Esophagus muscularis mucosa (tissue), 4 donors: Measurements from ENCODE around the gene PKHD1. TPM values are rescaled to one million over a fixed set of nuclear protein-coding genes. Genes with fewer than 3 reads are reported as not detected.

ENCODE experiments used
- DNase-seq: peaks from one replicate; pipeline ENCODE4 v3.0.0-alpha.2; 2017; ENCODE audit errors: extremely low spot score
- H3K27ac ChIP-seq, 4 donors: fragments of 200-600 bp; sonication (generic); replicated peaks in 1 of 4; 1 replicate in 3 of 4; 2 replicates in 1 of 4; pipeline ENCODE4 v1.5.1; 2016 to 2019; ENCODE audit warnings: mild to moderate bottlenecking in 1 of 4
- H3K27me3 ChIP-seq, 4 donors: fragments of 200-600 bp; sonication (generic); one replicate each; pipeline versions ENCODE4 v1.5.1 to v1.6.0; 2016 to 2019
- H3K36me3 ChIP-seq, 4 donors: fragments of 200-600 bp; sonication (generic); one replicate each; pipeline ENCODE4 v1.5.1; 2016 to 2019
- H3K4me1 ChIP-seq, 4 donors: fragments of 200-600 bp; sonication (generic); one replicate each; pipeline ENCODE4 v1.5.1; 2016 to 2019
- H3K4me3 ChIP-seq, 4 donors: fragments of 200-600 bp; sonication (generic); 1 replicate in 2 of 4; 2 replicates in 2 of 4; pipeline ENCODE4 v1.5.1; 2016 to 2019; ENCODE audit warnings: mild to moderate bottlenecking in 4 of 4, moderate library complexity in 1 of 4
- H3K9me3 ChIP-seq, 4 donors: fragments of 200-600 bp; sonication (generic); 1 replicate in 3 of 4; 2 replicates in 1 of 4; pipeline ENCODE4 v1.5.1; 2016 to 2019
- EP300 ChIP-seq: sonication (generic); formaldehyde crosslinking; IDR thresholded peaks from one replicate; pipeline ENCODE4 v1.6.1; 2017; ENCODE audit warnings: antibody characterized with exemption
- POLR2A ChIP-seq: fragments of 450-650 bp; IDR thresholded peaks from one replicate; pipeline ENCODE4 v1.6.1; 2017; ENCODE audit warnings: antibody characterized with exemption, moderate library complexity, mild to moderate bottlenecking, low read depth
- POLR2AphosphoS5 ChIP-seq, 2 donors: sonication (generic); formaldehyde crosslinking; IDR thresholded peaks; one replicate each; pipeline ENCODE4 v1.6.1; 2017; ENCODE audit warnings: antibody characterized with exemption in 2 of 2
- WGBS: methylation state at CpG from one replicate; pipeline ENCODE4 v1.1.5; 2018; 5-methylcytosine and 5-hydroxymethylcytosine counted together
- intact Hi-C: fragments of 100-400 bp; cut with DNase I; formaldehyde crosslinking; loops from one replicate; pipeline ENCODE4 v1.15.1; 2023
- total RNA-seq, 4 donors: library from RNA; depleted of rRNA; stranded (reverse); fragments of >200 nt; gene quantifications; one replicate each; pipeline versions ENCODE4 v1.1.0 to v1.2.1, GENCODE V29; 2016
- TF ChIP-seq, protein P1 (sequence below), 3 experiments: fragments of 200-600 bp in 2 of 3; fragments of 450-650 bp in 1 of 3; sonication (generic) in 2 of 3; IDR thresholded peaks; one replicate each; pipeline ENCODE4 v1.5.1; 2017 to 2019; ENCODE audit warnings: antibody characterized with exemption in 3 of 3, mild to moderate bottlenecking in 2 of 3, moderate library complexity in 1 of 3

Gene PKHD1
- total RNA-seq, 4 donors from 2014 or later, result under 0.01 TPM; not detected in 3

- intact Hi-C loops, result loop anchor here (5.0 to 10.0 kb wide), 2 partner anchors 168 to 1205 kb away; partner anchors contain the start of gene TFAP2B
- Histone ChIP-seq H3K4me1 (no peaks in the 10 kb centered on the region), H3K27me3 (peaks cover 0 to 18% (median 0%) of the 10 kb centered on the region in 4 donors), H3K36me3 (no peaks in the 10 kb centered on the region), H3K9me3 (no peaks in the 10 kb centered on the region), H3K4me3 (no peak overlapping the region), H3K27ac (no peak overlapping the region)
- WGBS, result 60% methylated on average over 3 of the region's 3 CpGs
- TF ChIP-seq POLR2AphosphoS5 (IDR thresholded peaks at IDR 0.05), result no peak
- TF ChIP-seq, protein P1, sequence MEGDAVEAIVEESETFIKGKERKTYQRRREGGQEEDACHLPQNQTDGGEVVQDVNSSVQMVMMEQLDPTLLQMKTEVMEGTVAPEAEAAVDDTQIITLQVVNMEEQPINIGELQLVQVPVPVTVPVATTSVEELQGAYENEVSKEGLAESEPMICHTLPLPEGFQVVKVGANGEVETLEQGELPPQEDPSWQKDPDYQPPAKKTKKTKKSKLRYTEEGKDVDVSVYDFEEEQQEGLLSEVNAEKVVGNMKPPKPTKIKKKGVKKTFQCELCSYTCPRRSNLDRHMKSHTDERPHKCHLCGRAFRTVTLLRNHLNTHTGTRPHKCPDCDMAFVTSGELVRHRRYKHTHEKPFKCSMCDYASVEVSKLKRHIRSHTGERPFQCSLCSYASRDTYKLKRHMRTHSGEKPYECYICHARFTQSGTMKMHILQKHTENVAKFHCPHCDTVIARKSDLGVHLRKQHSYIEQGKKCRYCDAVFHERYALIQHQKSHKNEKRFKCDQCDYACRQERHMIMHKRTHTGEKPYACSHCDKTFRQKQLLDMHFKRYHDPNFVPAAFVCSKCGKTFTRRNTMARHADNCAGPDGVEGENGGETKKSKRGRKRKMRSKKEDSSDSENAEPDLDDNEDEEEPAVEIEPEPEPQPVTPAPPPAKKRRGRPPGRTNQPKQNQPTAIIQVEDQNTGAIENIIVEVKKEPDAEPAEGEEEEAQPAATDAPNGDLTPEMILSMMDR (IDR thresholded peaks at IDR 0.05), result no peak
- TF ChIP-seq EP300, result no peak
- no peak for TF ChIP-seq POLR2A
- no peak for DNase-seq
These were observed 64.7 kb downstream of the PKHD1 start for GRCh38 chr6:52022675-52023074.

- no peak overlapping the region for H3K27ac ChIP-seq
- H3K4me3 ChIP-seq, result no peak overlapping the region
- intact Hi-C loops, result loop anchor here (5.0 to 10.0 kb wide), 2 partner anchors 166 to 1204 kb away; partner anchors contain the start of gene TFAP2B
- H3K36me3 ChIP-seq, result no peaks in the 10 kb centered on the region
- H3K27me3 ChIP-seq, result peaks cover 0 to 18% (median 0%) of the 10 kb centered on the region in 4 donors
- H3K9me3 ChIP-seq, result no peaks in the 10 kb centered on the region
- H3K4me1 ChIP-seq, result no peaks in the 10 kb centered on the region
- no peak for TF ChIP-seq EP300
- TF ChIP-seq, protein P1 (IDR thresholded peaks at IDR 0.05), result peak; percentile 72 to 80 (median 77)
- 91% methylated on average over 2 of the region's 2 CpGs for WGBS
- no peak for DNase-seq
These were observed 66.4 kb downstream of the PKHD1 start for GRCh38 chr6:52020945-52021570.

- Histone ChIP-seq H3K27ac (no peak overlapping the region), H3K4me1 (no peaks in the 10 kb centered on the region), H3K4me3 (no peak overlapping the region), H3K27me3 (peaks cover 0 to 9% (median 0%) of the 10 kb centered on the region in 4 donors), H3K36me3 (no peaks in the 10 kb centered on the region), H3K9me3 (no peaks in the 10 kb centered on the region)
- WGBS, result 67% methylated on average over 5 of the region's 5 CpGs
- intact Hi-C loops, result loop anchor here (5.0 to 10.0 kb wide), 2 partner anchors 165 to 1203 kb away; partner anchors contain the start of gene TFAP2B
- no peak for DNase-seq
- TF ChIP-seq, protein P1 (IDR thresholded peaks at IDR 0.05), result no peak
- TF ChIP-seq POLR2AphosphoS5 (IDR thresholded peaks at IDR 0.05) (no peak), POLR2A (no peak), EP300 (no peak)
These were observed 67.5 kb downstream of the PKHD1 start for GRCh38 chr6:52019881-52020280.

DNA sequence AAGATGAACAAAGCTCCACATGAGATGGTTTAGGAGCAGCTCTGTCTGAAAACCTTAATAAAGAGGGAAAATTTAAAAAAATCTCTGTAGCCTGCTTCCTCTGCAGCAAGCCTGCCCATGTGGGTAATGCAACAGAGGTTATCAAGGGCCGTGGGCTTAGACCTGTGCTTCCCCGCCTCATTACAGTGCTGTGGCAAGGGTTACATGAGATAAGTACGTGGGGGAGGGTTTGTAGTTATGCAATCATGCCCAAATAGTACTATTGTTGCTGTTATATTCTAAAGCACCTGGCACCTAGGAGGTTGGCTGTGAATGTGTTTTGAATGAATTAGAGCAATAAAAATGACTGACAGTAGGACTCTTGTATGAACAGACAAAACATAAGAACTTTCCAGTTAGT is 68.3 kb downstream of the PKHD1 start:
- peaks cover 0 to under 1% (median 0%) of the 10 kb centered on the region in 4 donors for H3K4me1 ChIP-seq
- peaks cover 0 to 4% (median 0%) of the 10 kb centered on the region in 4 donors for H3K27me3 ChIP-seq
- no peaks in the 10 kb centered on the region for H3K9me3 ChIP-seq
- intact Hi-C loops, result no loop called here
- no peak overlapping the region for H3K4me3 ChIP-seq
- 79% methylated on average over 3 of the region's 3 CpGs for WGBS
- no peak for DNase-seq
- TF ChIP-seq, protein P1 (IDR thresholded peaks at IDR 0.05), result no peak
- TF ChIP-seq POLR2AphosphoS5 (IDR thresholded peaks at IDR 0.05) (no peak), EP300 (no peak), POLR2A (no peak)
- H3K27ac ChIP-seq, result no peak overlapping the region
- H3K36me3 ChIP-seq, result no peaks in the 10 kb centered on the region
